Amygdala (tissue), 56 donors: ENCODE data around the gene YAP1.
A peak's percentile ranks its signal among the peaks of the same experiment; 100 is the strongest.

ENCODE experiments used
- DNase-seq, 56 donors: peaks; one replicate each; lab custom pipeline; 2025; lab: John Stamatoyannopoulos, UW

The YAP1 gene

GRCh38 chr11:102268083-102268984 is 158.1 kb downstream of the YAP1 start:
- peak in 22 of 56 donors; percentile 5 to 79 (median 18) for DNase-seq

- no peak for DNase-seq
Measured at GRCh38 chr11:102268985-102269470, 158.8 kb downstream of the YAP1 start.

- no peak for DNase-seq
Measured at GRCh38 chr11:102269927-102270326, 159.7 kb downstream of the YAP1 start.

- no peak for DNase-seq
Measured at GRCh38 chr11:102272047-102272824, 162.0 kb downstream of the YAP1 start.

- DNase-seq: no peak
Measured at GRCh38 chr11:102274628-102275027, 164.4 kb downstream of the YAP1 start.

- peak in 3 of 56 donors; percentile 12 to 42 (median 24) for DNase-seq
Measured at GRCh38 chr11:102276362-102276761, 166.1 kb downstream of the YAP1 start.

- DNase-seq: no peak
Measured at GRCh38 chr11:102276783-102277182, 166.5 kb downstream of the YAP1 start.

GRCh38 chr11:102279641-102280170 is 169.5 kb downstream of the YAP1 start:
- no peak for DNase-seq

- DNase-seq: no peak
Measured at GRCh38 chr11:102280245-102280833, 170.1 kb downstream of the YAP1 start.
